ENCODE measurements around the gene TRIM29. TPM values are rescaled to one million over a fixed set of nuclear protein-coding genes. Genes with fewer than 3 reads are reported as not detected.
"Not testable (repeated sequence)": the region's sequence is repeated elsewhere in the genome, so short reads cannot be mapped to it uniquely, and the experiment has no call there.

Gene TRIM29
- total RNA-seq, 6 experiments from 2014 or later, result 1.1 to 2.1 (median 1.3) TPM; not detected in 2

DNA sequence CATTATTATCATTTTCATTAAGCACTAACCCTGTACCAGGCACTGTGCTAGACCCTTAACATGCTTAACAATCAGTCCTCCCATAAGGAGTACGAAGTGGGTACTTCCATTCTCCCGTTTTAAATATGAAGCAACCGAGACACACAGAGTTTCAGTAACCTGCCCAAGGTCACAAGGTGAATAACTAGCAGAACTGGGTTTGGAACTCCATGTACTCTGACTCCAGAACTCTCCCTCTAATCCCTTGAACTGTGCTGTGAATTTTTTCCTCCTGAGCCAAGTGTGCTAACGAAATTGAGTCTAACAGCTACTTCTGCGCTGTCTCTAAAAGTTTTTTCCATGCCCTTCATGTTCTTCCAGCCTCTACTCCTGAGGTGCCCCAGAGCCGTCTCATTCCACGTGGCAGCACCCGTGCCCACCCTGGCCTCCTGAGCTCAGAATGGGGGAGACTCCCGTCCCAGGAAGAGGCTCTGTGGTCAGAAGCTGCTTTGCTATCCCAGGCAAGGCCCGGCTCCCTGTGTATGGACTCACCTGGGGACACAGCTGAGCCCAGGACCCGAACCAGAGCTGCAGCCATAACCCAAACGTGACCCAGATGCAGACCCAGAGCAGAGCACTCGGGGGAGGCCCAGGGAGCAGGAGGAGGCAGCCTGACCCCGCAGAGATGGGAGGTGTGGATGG, 8.6 kb upstream of the TRIM29 start:
- H3K9me3 ChIP-seq, result no peaks in the 10 kb centered on the region
- H3K27me3 ChIP-seq, result no peaks in the 10 kb centered on the region
- ATAC-seq (no peak), DNase-seq (no peak)
- no peaks in the 10 kb centered on the region for H3K36me3 ChIP-seq
- TF ChIP-seq, protein P1, sequence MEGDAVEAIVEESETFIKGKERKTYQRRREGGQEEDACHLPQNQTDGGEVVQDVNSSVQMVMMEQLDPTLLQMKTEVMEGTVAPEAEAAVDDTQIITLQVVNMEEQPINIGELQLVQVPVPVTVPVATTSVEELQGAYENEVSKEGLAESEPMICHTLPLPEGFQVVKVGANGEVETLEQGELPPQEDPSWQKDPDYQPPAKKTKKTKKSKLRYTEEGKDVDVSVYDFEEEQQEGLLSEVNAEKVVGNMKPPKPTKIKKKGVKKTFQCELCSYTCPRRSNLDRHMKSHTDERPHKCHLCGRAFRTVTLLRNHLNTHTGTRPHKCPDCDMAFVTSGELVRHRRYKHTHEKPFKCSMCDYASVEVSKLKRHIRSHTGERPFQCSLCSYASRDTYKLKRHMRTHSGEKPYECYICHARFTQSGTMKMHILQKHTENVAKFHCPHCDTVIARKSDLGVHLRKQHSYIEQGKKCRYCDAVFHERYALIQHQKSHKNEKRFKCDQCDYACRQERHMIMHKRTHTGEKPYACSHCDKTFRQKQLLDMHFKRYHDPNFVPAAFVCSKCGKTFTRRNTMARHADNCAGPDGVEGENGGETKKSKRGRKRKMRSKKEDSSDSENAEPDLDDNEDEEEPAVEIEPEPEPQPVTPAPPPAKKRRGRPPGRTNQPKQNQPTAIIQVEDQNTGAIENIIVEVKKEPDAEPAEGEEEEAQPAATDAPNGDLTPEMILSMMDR (IDR thresholded peaks at IDR 0.05), result no peak
- no peak for TF ChIP-seq POLR2A (IDR thresholded peaks at IDR 0.05)
- no peaks in the 10 kb centered on the region for H3K4me1 ChIP-seq
- H3K27ac ChIP-seq, result no peak overlapping the region
- 54% methylated on average over 13 of the region's 14 CpGs for WGBS (ENCODE audit: insufficient coverage, low coverage, low lambda C conversion rate, missing lambda C conversion rate)
- intact Hi-C loops (cut with DNase I), result no loop called here
- H3K4me3 ChIP-seq, result no peak overlapping the region

DNA sequence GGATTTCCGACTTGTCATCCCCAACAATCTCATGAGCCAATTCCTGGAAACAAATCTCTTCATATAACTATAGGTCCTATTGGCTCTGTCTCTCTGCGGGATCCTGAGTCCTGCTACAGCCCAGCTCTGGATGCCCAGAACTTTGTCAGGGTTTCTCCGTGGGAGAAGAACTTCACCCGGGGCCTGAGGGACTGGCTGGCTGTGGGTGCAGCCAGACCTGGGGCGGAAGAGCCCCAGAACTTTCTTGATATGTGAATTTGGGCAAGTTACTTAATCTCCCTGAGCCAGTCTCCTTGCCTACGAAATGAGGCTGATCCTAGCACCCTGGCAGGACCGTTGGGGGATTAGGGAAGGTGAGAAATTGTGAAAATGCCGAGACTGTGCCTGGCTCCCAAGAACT, 6.6 kb upstream of the TRIM29 start:
- H3K27ac ChIP-seq, result no peak overlapping the region
- intact Hi-C loops (cut with DNase I), result no loop called here
- H3K4me3 ChIP-seq, result no peak overlapping the region
- no peaks in the 10 kb centered on the region for H3K9me3 ChIP-seq
- TF ChIP-seq, protein P1 (IDR thresholded peaks at IDR 0.05), result no peak
- TF ChIP-seq POLR2A (IDR thresholded peaks at IDR 0.05), result no peak
- no peaks in the 10 kb centered on the region for H3K4me1 ChIP-seq
- no peak for DNase-seq
- H3K27me3 ChIP-seq, result no peaks in the 10 kb centered on the region
- no peaks in the 10 kb centered on the region for H3K36me3 ChIP-seq
- no peak for ATAC-seq
- 33% methylated on average over 7 of the region's 8 CpGs for WGBS (ENCODE audit: insufficient coverage, low coverage, low lambda C conversion rate, missing lambda C conversion rate)

DNA sequence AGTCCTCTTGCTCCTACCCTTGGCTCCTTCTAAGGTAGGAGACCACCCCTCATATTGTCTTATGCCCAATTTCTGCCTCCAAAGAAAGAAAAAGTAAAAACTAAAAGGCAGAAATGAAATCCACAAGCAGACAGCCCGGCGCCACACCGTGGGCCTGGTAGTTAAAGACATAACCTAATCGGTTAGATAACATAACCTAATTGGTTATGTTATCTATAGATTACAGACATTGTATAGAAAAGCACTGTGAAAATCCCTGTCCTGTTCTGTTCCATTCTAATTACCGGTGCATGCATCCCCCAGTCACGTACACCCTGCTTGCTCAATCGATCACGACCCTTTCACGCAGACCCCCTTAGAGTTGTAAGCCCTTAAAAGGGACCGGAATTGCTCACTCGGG, 5.6 kb upstream of the TRIM29 start:
- H3K27me3 ChIP-seq; intact Hi-C loops (cut with DNase I); DNase-seq; H3K9me3 ChIP-seq; H3K36me3 ChIP-seq; H3K4me1 ChIP-seq; ATAC-seq; H3K4me3 ChIP-seq; H3K27ac ChIP-seq: not testable (repeated sequence)
- 74% methylated on average over 9 of the region's 11 CpGs for WGBS (ENCODE audit: insufficient coverage, low coverage, low lambda C conversion rate, missing lambda C conversion rate)

DNA sequence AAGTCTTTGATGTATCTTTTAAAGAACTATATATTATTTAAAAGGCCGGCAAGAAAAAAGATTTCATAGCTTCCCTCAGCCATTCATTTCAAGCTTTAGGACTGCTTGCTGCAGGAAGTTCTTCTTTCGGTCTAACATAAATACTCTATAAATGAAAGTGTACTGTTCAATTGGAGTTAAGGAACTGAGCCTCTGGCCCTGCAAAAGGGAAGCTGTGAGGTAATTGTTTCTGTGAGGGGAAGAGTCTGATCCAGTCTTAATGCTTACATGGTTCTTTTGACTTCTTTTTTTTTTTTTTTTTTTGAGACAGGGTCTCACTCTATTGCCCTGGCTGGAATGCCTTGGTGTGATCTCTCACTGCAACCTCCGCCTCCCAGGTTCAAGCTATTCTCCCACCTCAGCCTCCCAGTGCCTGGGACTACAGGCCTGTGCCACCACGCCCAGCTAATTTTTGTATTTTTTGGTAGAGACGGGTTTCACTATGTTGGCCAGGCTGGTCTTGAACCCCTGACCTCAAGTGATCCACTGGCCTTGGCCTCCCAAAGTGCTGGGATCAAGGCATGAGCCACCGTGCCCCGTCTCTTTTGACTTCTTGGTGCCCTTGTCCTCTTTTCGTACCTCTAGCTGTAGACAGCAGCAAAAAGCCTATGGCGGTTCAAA, 4.7 kb upstream of the TRIM29 start:
- 83% methylated on average over 9 of the region's 9 CpGs for WGBS (ENCODE audit: insufficient coverage, low coverage, low lambda C conversion rate, missing lambda C conversion rate)
- Histone ChIP-seq H3K4me1 (no peaks in the 10 kb centered on the region), H3K4me3 (no peak overlapping the region), H3K27ac (no peak overlapping the region), H3K36me3 (no peaks in the 10 kb centered on the region), H3K9me3 (no peaks in the 10 kb centered on the region), H3K27me3 (no peaks in the 10 kb centered on the region)
- DNase-seq, result no peak
- ATAC-seq, result peak in 1 of 4 donors; percentile 30
- intact Hi-C loops (cut with DNase I), result no loop called here
- TF ChIP-seq, protein P1 (IDR thresholded peaks at IDR 0.05), result no peak
- no peak for TF ChIP-seq POLR2A (IDR thresholded peaks at IDR 0.05)

DNA sequence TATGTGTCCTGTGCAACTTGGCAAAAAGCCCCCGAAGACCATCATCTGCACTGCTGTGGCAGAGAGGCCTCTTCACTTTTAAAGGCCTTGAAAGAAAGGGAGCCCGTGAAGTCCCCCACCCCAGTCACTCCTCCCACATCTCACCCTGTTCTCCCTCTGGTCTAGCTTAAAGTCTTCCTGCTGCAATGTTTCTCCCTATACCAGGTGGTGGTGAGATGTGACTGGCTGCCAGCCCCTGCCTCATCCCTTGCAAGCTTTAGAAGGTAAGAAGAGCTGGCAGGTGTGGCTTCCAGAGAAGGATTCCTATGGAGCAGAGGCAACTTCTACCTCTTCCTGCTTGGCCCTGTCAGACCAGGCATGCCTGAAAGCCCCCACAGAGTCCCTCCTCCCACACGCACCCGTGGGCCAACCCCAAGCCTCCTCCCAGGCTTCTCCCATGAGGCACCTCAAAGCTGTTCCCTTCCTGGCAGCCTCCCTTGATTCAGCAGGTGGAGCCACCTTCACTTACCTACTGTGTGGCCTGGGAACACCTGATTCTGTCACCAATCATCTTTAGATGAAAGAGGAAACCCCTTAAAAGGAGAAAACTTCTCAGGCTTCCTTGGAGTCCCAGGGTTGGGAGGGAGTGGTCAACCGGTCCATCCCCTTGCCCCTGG, 4.0 kb upstream of the TRIM29 start:
- no peak for DNase-seq
- Histone ChIP-seq H3K4me1 (no peaks in the 10 kb centered on the region), H3K4me3 (no peak overlapping the region), H3K36me3 (no peaks in the 10 kb centered on the region), H3K27ac (no peak overlapping the region), H3K9me3 (no peaks in the 10 kb centered on the region), H3K27me3 (no peaks in the 10 kb centered on the region)
- TF ChIP-seq, protein P1 (IDR thresholded peaks at IDR 0.05), result no peak
- TF ChIP-seq POLR2A (IDR thresholded peaks at IDR 0.05), result no peak
- intact Hi-C loops (cut with DNase I), result no loop called here
- 92% methylated on average over 2 of the region's 5 CpGs for WGBS (ENCODE audit: insufficient coverage, low coverage, low lambda C conversion rate, missing lambda C conversion rate)
- no peak for ATAC-seq
